ENCODE results near the gene ZNF70.

DNA sequence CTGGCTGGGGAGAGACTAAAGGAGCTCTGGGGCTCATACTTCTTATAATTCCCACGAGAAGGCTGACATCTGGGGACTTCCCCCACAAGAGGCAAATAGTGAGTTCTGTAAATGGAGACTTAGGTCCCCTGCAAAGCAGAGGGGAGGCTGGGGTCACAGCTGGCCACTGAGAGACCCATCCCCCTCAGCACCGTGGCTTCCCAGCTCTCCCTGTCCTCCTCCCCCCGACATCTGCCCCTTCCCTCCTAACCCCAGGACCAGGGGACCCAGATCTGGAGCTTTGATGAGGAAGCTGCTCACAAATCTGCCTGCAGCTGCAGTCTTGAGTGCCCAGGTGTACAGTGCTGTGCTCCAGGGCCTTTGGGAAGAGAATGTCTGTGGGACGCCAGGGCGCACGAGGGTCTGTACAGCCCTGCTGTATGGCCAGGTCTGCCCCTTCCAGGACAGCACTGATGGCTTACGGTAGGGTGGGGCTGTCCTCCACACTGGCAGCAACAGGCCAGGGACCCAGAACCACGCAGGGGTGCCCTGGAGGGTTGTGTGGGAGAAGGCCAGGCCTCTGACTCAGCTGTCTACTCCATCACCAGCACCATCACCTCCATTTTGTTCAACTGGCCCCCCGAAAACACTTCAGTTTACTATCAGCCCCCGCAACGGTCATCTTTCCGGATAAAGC, 59.0 kb downstream of the ZNF70 start:
- TF ChIP-seq, protein P1, sequence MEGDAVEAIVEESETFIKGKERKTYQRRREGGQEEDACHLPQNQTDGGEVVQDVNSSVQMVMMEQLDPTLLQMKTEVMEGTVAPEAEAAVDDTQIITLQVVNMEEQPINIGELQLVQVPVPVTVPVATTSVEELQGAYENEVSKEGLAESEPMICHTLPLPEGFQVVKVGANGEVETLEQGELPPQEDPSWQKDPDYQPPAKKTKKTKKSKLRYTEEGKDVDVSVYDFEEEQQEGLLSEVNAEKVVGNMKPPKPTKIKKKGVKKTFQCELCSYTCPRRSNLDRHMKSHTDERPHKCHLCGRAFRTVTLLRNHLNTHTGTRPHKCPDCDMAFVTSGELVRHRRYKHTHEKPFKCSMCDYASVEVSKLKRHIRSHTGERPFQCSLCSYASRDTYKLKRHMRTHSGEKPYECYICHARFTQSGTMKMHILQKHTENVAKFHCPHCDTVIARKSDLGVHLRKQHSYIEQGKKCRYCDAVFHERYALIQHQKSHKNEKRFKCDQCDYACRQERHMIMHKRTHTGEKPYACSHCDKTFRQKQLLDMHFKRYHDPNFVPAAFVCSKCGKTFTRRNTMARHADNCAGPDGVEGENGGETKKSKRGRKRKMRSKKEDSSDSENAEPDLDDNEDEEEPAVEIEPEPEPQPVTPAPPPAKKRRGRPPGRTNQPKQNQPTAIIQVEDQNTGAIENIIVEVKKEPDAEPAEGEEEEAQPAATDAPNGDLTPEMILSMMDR (IDR thresholded peaks at IDR 0.05): no peak
- no peak for TF ChIP-seq EP300 (IDR thresholded peaks at IDR 0.05)
- TF ChIP-seq POLR2A (IDR thresholded peaks at IDR 0.05): no peak
- TF ChIP-seq POLR2AphosphoS5 (IDR thresholded peaks at IDR 0.05): no peak
